Neuron (in vitro differentiated cells): Measurements from ENCODE around the gene DNPEP.
"Not testable (repeated sequence)": the region's sequence is repeated elsewhere in the genome, so short reads cannot be mapped to it uniquely, and the experiment has no call there.

Experiments used
- H2AFZ ChIP-seq: one replicate; pipeline ENCODE4 v1.6.1; 2013; ENCODE audit warnings: low read depth, mild to moderate bottlenecking, inconsistent platforms, low read length, moderate library complexity
- H3K27me3 ChIP-seq: one replicate; pipeline ENCODE4 v1.6.1; 2013; ENCODE audit warnings: low read length; ENCODE audit not compliant: insufficient read depth
- H3K36me3 ChIP-seq: one replicate; pipeline ENCODE4 v1.6.1; 2013; ENCODE audit warnings: low read length; ENCODE audit not compliant: insufficient read depth
- H3K4me1 ChIP-seq: one replicate; pipeline ENCODE4 v1.6.1; 2013; ENCODE audit warnings: low read length; ENCODE audit not compliant: insufficient read depth
- H3K4me3 ChIP-seq: 2 replicates; pipeline ENCODE4 v1.5.1; 2013; ENCODE audit warnings: mild to moderate bottlenecking, low read length, moderate library complexity
- H3K9me3 ChIP-seq: one replicate; pipeline ENCODE4 v1.6.1; 2013; ENCODE audit warnings: low read length

DNPEP gene

GRCh38 chr2:219402665-219403515, 15.2 kb upstream of the DNPEP start:
- no peaks in the 10 kb centered on the region for H3K9me3 ChIP-seq
- no peak overlapping the region for H3K4me3 ChIP-seq
- no peaks in the 10 kb centered on the region for H3K36me3 ChIP-seq
- H2AFZ ChIP-seq = no peak overlapping the region
- peaks cover 8% of the 10 kb centered on the region for H3K27me3 ChIP-seq
- H3K4me1 ChIP-seq = peaks cover 6% of the 10 kb centered on the region

- no peak overlapping the region for H2AFZ ChIP-seq
- H3K27me3 ChIP-seq = peaks cover 11% of the 10 kb centered on the region
- no peaks in the 10 kb centered on the region for H3K9me3 ChIP-seq
- peaks cover 6% of the 10 kb centered on the region for H3K4me1 ChIP-seq
- no peak overlapping the region for H3K4me3 ChIP-seq
- H3K36me3 ChIP-seq = no peaks in the 10 kb centered on the region
Measured at GRCh38 chr2:219401606-219402005, 13.9 kb upstream of the DNPEP start.

GRCh38 chr2:219400562-219400961, 12.8 kb upstream of the DNPEP start:
- Histone ChIP-seq H3K4me1 (peaks cover 6% of the 10 kb centered on the region), H3K27me3 (peaks cover 13% of the 10 kb centered on the region), H3K4me3 (no peak overlapping the region), H3K36me3 (no peaks in the 10 kb centered on the region), H2AFZ (no peak overlapping the region), H3K9me3 (no peaks in the 10 kb centered on the region)

- Histone ChIP-seq H3K4me1 (peaks cover 6% of the 10 kb centered on the region), H3K4me3 (no peak overlapping the region), H2AFZ (no peak overlapping the region), H3K27me3 (peaks cover 17% of the 10 kb centered on the region), H3K36me3 (no peaks in the 10 kb centered on the region), H3K9me3 (no peaks in the 10 kb centered on the region)
Measured at GRCh38 chr2:219399716-219400478, 12.2 kb upstream of the DNPEP start.

- Histone ChIP-seq H2AFZ (no peak overlapping the region), H3K27me3 (peaks cover 15% of the 10 kb centered on the region), H3K4me3 (no peak overlapping the region), H3K36me3 (no peaks in the 10 kb centered on the region), H3K4me1 (peaks cover 6% of the 10 kb centered on the region), H3K9me3 (no peaks in the 10 kb centered on the region)
Measured at GRCh38 chr2:219398721-219399363, 11.1 kb upstream of the DNPEP start.

GRCh38 chr2:219396863-219397457, 9.2 kb upstream of the DNPEP start:
- Histone ChIP-seq H3K36me3 (no peaks in the 10 kb centered on the region), H2AFZ (no peak overlapping the region), H3K9me3 (no peaks in the 10 kb centered on the region), H3K4me1 (no peaks in the 10 kb centered on the region), H3K4me3 (no peak overlapping the region), H3K27me3 (peaks cover 12% of the 10 kb centered on the region)

GRCh38 chr2:219395609-219396008, 7.9 kb upstream of the DNPEP start:
- H3K36me3 ChIP-seq = no peaks in the 10 kb centered on the region
- peaks cover 12% of the 10 kb centered on the region for H3K27me3 ChIP-seq
- no peak overlapping the region for H2AFZ ChIP-seq

GRCh38 chr2:219395056-219395455, 7.3 kb upstream of the DNPEP start:
- not testable (repeated sequence) for H3K4me1 ChIP-seq, H3K27me3 ChIP-seq, H3K36me3 ChIP-seq, H3K4me3 ChIP-seq, H2AFZ ChIP-seq, H3K9me3 ChIP-seq

More at GRCh38 chr2:219395609-219396008, 7.9 kb upstream of the DNPEP start:
- Histone ChIP-seq H3K9me3 (no peaks in the 10 kb centered on the region), H3K4me1 (no peaks in the 10 kb centered on the region), H3K4me3 (no peak overlapping the region)

- Histone ChIP-seq H2AFZ (no peak overlapping the region), H3K4me1 (no peaks in the 10 kb centered on the region), H3K27me3 (peaks cover 9% of the 10 kb centered on the region), H3K9me3 (no peaks in the 10 kb centered on the region), H3K36me3 (no peaks in the 10 kb centered on the region), H3K4me3 (no peak overlapping the region)
Measured at GRCh38 chr2:219392754-219393153, 5.0 kb upstream of the DNPEP start.

- Histone ChIP-seq H3K4me1 (peaks cover 12% of the 10 kb centered on the region), H3K36me3 (peaks cover 2% of the 10 kb centered on the region), H3K9me3 (no peaks in the 10 kb centered on the region), H2AFZ (peak overlapping the region; percentile 47), H3K27me3 (no peaks in the 10 kb centered on the region), H3K4me3 (peak overlapping the region; percentile 39)
Measured at GRCh38 chr2:219388907-219389156, 1.1 kb upstream of the DNPEP start.

- peaks cover 7% of the 10 kb centered on the region for H3K36me3 ChIP-seq
- H3K27me3 ChIP-seq = no peaks in the 10 kb centered on the region
- H3K9me3 ChIP-seq = no peaks in the 10 kb centered on the region
- H3K4me3 ChIP-seq = peak overlapping the region; percentile 39
- peaks cover 12% of the 10 kb centered on the region for H3K4me1 ChIP-seq
- H2AFZ ChIP-seq = peak overlapping the region; percentile 47
Measured at GRCh38 chr2:219388121-219388906, 602 bp upstream of the DNPEP start.

- Histone ChIP-seq H3K36me3 (peaks cover 15% of the 10 kb centered on the region), H3K4me3 (peak overlapping the region; percentile 94), H3K27me3 (no peaks in the 10 kb centered on the region), H3K9me3 (no peaks in the 10 kb centered on the region), H2AFZ (peak overlapping the region; percentile 82), H3K4me1 (peaks cover 12% of the 10 kb centered on the region)
Measured at GRCh38 chr2:219386532-219387280, 1.0 kb downstream of the DNPEP start.
